GM12865 (cell line): ENCODE data around the gene NSMCE1.

ENCODE experiments used
- DNase-seq: peaks from one replicate; pipeline ENCODE4 v3.0.0; 2010; ENCODE audit warnings: low read depth
- H3K4me3 ChIP-seq: 2 replicates; pipeline ENCODE4 v1.5.1; 2011; ENCODE audit warnings: mild to moderate bottlenecking, low read depth, low read length, control low read depth
- CTCF ChIP-seq: IDR thresholded peaks from 2 replicates; pipeline ENCODE4 v1.5.1; 2011; ENCODE audit warnings: low read length, control low read depth, low read depth, inconsistent platforms; ENCODE audit not compliant: insufficient read depth; ENCODE audit errors: missing control alignments

The NSMCE1 gene

GRCh38 chr16:27228621-27229501 is 39.7 kb downstream of the NSMCE1 start:
- peak; percentile 20 for DNase-seq
- no peak overlapping the region for H3K4me3 ChIP-seq
- TF ChIP-seq CTCF = no peak

GRCh38 chr16:27228045-27228444 is 40.5 kb downstream of the NSMCE1 start:
- no peak for DNase-seq
- no peak for TF ChIP-seq CTCF
- no peak overlapping the region for H3K4me3 ChIP-seq

GRCh38 chr16:27226976-27227705 is 41.4 kb downstream of the NSMCE1 start:
- TF ChIP-seq CTCF = no peak
- DNase-seq = no peak
- H3K4me3 ChIP-seq = no peak overlapping the region

- no peak overlapping the region for H3K4me3 ChIP-seq
- TF ChIP-seq CTCF = no peak
- DNase-seq = no peak
These were observed 42.1 kb downstream of the NSMCE1 start for GRCh38 chr16:27226476-27226875.

- no peak for TF ChIP-seq CTCF
- DNase-seq = peak; percentile 29
- H3K4me3 ChIP-seq = no peak overlapping the region
These were observed 42.8 kb downstream of the NSMCE1 start for GRCh38 chr16:27225536-27226360.

- no peak for TF ChIP-seq CTCF
- DNase-seq = no peak
- no peak overlapping the region for H3K4me3 ChIP-seq
These were observed 43.8 kb downstream of the NSMCE1 start for GRCh38 chr16:27224741-27225300.
